Endothelial cell (in vitro differentiated cells): ENCODE measurements around the gene CLDN14. TPM values are rescaled to one million over a fixed set of nuclear protein-coding genes. Genes with fewer than 3 reads are reported as not detected.

ENCODE experiments used
- DNase-seq: peaks from one replicate; pipeline ENCODE4 v3.0.0; 2021; ENCODE audit warnings: low spot score
- H3K27ac Mint-ChIP-seq: one replicate; pipeline ENCODE4 v1.8.0; 2021; ENCODE audit warnings: mixed read lengths, inconsistent platforms; ENCODE audit not compliant: unreplicated experiment
- H3K27me3 Mint-ChIP-seq: one replicate; pipeline ENCODE4 v1.8.0; 2021; ENCODE audit warnings: mild to moderate bottlenecking, moderate library complexity, mixed read lengths, inconsistent platforms; ENCODE audit not compliant: unreplicated experiment
- H3K36me3 Mint-ChIP-seq: one replicate; pipeline ENCODE4 v1.8.0; 2021; ENCODE audit warnings: mild to moderate bottlenecking, low read depth, mixed read lengths, inconsistent platforms; ENCODE audit not compliant: unreplicated experiment
- H3K4me1 Mint-ChIP-seq: one replicate; pipeline ENCODE4 v1.8.0; 2021; ENCODE audit warnings: mild to moderate bottlenecking, mixed read lengths, inconsistent platforms; ENCODE audit not compliant: unreplicated experiment
- H3K4me3 Mint-ChIP-seq: one replicate; pipeline ENCODE4 v1.8.0; 2021; ENCODE audit warnings: mild to moderate bottlenecking, mixed read lengths, inconsistent platforms; ENCODE audit not compliant: unreplicated experiment
- H3K9me3 Mint-ChIP-seq: one replicate; pipeline ENCODE4 v1.8.0; 2021; ENCODE audit warnings: mixed read lengths, inconsistent platforms; ENCODE audit not compliant: unreplicated experiment
- total RNA-seq: library from RNA; stranded (reverse); fragmentation: NEBNext Ultra II Directional; extraction: Animal tissue kit (Norgen Biotek cat#: 25700); gene quantifications from one replicate; pipeline ENCODE4 v1.2.1, GENCODE V29; 2021; ENCODE audit not compliant: unreplicated experiment
- TF ChIP-seq, protein P1 (sequence below): fragments of 200-600 bp; sonication (generic); IDR thresholded peaks from one replicate; pipeline ENCODE4 v1.5.0; 2021; ENCODE audit warnings: antibody characterized with exemption; ENCODE audit not compliant: unreplicated experiment

Gene CLDN14
- total RNA-seq, 1 donor from 2014 or later = not detected

DNA sequence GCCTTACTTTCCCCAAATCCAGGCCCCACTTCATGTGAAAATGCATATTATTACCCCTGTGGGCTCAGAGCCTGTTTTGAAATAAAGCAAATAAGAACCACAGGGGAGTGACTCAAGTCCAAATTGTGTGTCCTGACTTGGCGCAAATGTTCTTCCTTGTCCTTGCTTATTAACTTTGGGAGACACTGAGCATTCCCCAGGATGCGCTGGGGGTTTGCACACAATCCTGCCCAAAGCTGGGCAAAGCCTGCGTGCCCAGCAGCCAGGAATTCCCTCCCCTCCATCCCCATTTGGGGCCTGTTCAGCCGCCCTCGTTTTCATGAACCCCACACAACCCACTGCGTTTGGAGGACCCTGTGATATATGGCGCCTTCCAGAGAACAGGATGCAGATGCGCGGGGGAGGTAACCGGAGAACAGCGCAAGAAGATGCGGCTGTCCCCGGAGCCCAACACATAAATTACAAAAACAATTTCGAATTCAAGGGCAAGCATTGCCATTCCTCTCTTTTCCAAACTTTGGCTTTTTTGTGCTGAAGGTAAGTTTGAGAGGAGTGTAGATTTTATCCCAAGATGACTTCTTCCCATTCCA is 42.4 kb upstream of the CLDN14 start:
- Mint-ChIP-seq H3K27ac (no peak overlapping the region), H3K9me3 (no peaks in the 10 kb centered on the region), H3K4me1 (no peaks in the 10 kb centered on the region), H3K4me3 (no peak overlapping the region), H3K36me3 (no peaks in the 10 kb centered on the region), H3K27me3 (peaks cover 7% of the 10 kb centered on the region)
- TF ChIP-seq, protein P1, sequence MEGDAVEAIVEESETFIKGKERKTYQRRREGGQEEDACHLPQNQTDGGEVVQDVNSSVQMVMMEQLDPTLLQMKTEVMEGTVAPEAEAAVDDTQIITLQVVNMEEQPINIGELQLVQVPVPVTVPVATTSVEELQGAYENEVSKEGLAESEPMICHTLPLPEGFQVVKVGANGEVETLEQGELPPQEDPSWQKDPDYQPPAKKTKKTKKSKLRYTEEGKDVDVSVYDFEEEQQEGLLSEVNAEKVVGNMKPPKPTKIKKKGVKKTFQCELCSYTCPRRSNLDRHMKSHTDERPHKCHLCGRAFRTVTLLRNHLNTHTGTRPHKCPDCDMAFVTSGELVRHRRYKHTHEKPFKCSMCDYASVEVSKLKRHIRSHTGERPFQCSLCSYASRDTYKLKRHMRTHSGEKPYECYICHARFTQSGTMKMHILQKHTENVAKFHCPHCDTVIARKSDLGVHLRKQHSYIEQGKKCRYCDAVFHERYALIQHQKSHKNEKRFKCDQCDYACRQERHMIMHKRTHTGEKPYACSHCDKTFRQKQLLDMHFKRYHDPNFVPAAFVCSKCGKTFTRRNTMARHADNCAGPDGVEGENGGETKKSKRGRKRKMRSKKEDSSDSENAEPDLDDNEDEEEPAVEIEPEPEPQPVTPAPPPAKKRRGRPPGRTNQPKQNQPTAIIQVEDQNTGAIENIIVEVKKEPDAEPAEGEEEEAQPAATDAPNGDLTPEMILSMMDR = no peak
- no peak for DNase-seq

DNA sequence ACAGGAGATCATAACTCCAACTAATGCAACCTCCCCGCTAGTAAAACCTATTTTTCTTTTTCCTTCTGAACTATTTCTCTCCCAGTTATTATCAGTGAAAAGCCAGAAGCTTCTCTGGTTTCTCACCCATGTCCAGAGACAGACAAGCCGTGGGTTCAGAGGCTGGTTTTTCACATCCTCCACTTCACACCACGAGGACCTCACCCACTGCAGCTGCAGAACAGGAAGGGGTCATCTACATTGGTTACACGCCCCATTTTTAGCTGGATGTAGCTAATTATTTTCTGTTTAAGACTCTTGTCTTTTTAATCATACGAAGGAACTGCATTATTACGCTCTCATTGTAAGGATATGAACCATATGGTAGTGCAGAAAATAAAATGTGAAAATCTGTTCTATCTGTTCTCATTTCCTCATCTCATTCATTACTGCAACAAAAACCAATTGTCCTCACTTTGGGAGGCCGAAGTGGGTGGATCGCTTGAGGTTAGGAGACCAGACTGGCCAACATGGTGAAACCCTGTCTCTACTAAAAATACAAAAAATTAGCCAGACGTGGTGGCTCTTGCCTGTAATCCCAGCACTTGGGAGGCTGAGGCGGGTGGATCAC is 39.1 kb upstream of the CLDN14 start:
- DNase-seq = no peak
- Mint-ChIP-seq H3K36me3 (no peaks in the 10 kb centered on the region), H3K9me3 (no peaks in the 10 kb centered on the region), H3K4me3 (no peak overlapping the region), H3K27ac (no peak overlapping the region), H3K27me3 (peaks cover 3% of the 10 kb centered on the region), H3K4me1 (no peaks in the 10 kb centered on the region)
- TF ChIP-seq, protein P1 = no peak

DNA sequence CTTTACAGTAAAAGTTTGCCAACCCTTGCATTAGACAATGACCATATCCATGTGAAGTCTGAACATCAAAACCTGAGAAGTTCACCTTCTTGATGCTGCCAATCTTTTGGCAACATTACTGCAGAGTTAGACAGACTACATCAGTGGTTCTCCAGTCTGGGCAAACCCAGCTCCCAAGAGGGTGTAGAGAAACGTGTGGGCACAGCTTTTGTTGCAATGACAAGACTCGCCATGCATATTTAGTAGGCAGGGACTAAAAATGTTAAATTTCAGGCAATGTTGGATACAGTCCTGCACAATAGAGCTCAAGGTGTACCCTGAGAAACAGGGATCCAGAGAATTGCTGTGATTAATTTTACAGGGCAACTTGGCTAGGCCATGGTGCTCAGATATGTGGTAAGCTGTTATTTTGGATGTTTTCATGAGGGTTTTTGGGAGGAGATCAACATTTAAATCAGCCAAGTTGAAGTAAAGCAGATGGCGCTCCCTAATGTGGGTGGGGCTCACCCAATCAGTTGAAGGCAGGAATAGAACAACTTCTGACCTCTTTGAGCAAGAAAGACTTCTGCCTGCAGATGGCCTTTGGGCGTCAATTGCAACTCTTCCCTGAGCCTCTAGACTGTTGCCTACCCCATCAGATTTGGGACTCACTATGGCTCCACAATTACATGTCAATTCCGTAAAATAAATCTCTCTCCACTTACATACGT is 37.6 kb upstream of the CLDN14 start:
- no peak overlapping the region for H3K4me3 Mint-ChIP-seq
- peaks cover 3% of the 10 kb centered on the region for H3K27me3 Mint-ChIP-seq
- no peaks in the 10 kb centered on the region for H3K4me1 Mint-ChIP-seq
- no peak for DNase-seq
- H3K9me3 Mint-ChIP-seq = no peaks in the 10 kb centered on the region
- H3K36me3 Mint-ChIP-seq = no peaks in the 10 kb centered on the region
- TF ChIP-seq, protein P1 = no peak
- H3K27ac Mint-ChIP-seq = no peak overlapping the region

DNA sequence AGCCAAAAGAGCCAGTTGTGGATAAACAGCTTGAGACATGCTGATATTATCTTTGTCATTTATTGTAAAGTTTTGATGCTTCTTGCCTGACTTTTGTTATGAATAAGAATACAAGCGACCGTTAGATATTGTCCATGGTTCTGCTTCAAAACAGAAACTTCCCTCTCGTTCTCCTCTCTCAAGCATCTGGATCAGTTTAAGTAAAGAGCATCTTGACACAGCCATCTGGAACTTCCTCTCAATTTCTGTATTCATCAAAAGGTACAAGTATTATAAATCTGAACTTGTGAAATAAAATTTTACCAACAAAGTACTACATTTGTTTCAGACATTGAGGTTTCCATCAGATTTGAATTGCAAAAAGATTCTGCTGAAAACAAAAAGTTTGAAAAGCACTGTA is 36.4 kb upstream of the CLDN14 start:
- H3K9me3 Mint-ChIP-seq = no peaks in the 10 kb centered on the region
- peaks cover 6% of the 10 kb centered on the region for H3K4me1 Mint-ChIP-seq
- H3K27me3 Mint-ChIP-seq = peaks cover 3% of the 10 kb centered on the region
- no peaks in the 10 kb centered on the region for H3K36me3 Mint-ChIP-seq
- DNase-seq = no peak
- H3K4me3 Mint-ChIP-seq = no peak overlapping the region
- TF ChIP-seq, protein P1 = no peak
- H3K27ac Mint-ChIP-seq = no peak overlapping the region

DNA sequence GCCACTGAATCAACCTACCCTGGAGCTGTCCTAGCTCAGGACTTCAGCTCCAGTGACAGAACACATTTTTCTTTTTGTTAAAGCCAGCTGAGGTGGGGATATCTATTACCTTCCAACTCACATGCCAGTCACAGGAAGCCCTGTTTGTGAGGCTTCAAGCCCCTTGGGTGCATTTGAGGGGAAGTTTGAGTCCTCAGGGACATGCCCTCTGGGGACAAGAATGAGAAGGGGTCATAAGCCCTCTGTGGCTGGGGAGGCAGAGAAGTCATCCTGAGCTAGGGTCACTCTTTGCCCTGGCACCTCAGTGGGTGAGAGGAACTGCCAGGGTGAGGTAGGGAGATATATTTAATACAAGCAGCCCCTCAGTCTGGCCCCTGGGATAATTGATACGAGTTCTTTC is 33.5 kb upstream of the CLDN14 start:
- Mint-ChIP-seq H3K9me3 (no peaks in the 10 kb centered on the region), H3K36me3 (no peaks in the 10 kb centered on the region), H3K4me1 (peaks cover 13% of the 10 kb centered on the region), H3K4me3 (no peak overlapping the region), H3K27ac (no peak overlapping the region), H3K27me3 (peaks cover 2% of the 10 kb centered on the region)
- DNase-seq = no peak
- TF ChIP-seq, protein P1 = no peak
